Measurements from ENCODE around the gene RD3L. TPM values are rescaled to one million over a fixed set of nuclear protein-coding genes. Genes with fewer than 3 reads are reported as not detected.

RD3L gene
- polyA plus RNA-seq, 1 experiment: not detected

DNA sequence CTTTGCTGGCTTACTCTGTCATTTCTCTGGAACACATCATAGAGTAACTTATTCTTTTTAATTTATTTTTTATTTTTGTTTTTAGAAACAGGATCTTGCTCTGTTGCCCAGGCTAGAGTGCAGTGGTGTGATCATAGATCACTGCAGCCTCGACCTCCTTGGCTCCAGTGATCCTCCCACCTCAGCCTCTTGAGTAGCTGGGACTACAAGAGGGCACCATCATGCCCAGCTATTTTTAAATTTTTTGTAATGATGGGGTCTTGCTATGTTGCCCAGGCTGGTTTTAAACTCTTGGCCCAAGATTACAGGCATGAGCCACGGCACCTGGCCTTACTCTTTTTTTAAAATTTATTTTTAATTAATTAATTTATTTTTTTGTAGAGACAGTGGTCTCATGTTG is 32.2 kb upstream of the RD3L start:
- POLR2A ChIA-PET: no interaction called here
- no peak for DNase-seq (ENCODE audit: low read depth)
- CTCF ChIA-PET: no interaction called here
- Histone ChIP-seq H3K4me3 (ENCODE audit: low read depth, low read length) (no peak overlapping the region), H3K27me3 (ENCODE audit: control insufficient read depth, insufficient read depth, low read length) (no peaks in the 10 kb centered on the region), H3K36me3 (ENCODE audit: control insufficient read depth, insufficient read depth, low read length) (no peaks in the 10 kb centered on the region)
- TF ChIP-seq CTCF (IDR thresholded peaks at IDR 0.05; ENCODE audit: insufficient read depth, low read depth, low read length): no peak

DNA sequence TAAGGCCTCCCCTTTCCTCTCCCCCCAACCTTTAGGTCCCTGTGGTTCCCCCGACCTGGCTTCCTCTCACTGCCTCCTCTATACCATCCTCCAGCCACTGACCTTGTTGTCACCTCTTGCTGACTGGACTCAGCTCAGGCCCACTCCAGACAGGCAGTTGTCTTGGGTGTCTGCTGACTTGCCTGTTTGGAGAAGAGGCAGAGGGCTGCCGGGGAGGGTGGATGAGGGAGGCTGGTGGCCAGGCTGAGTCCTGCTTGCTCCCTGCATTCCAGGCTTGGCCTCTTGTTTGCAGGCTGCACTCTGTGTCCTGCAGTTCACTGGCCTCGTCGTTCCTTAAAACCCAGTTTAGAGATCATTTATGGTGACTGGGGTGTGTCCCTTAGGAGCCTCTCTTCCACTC is 31.0 kb upstream of the RD3L start:
- CTCF ChIA-PET: no interaction called here
- H3K27me3 ChIP-seq (ENCODE audit: control insufficient read depth, insufficient read depth, low read length): no peaks in the 10 kb centered on the region
- no peak for DNase-seq (ENCODE audit: low read depth)
- no peak overlapping the region for H3K4me3 ChIP-seq (ENCODE audit: low read depth, low read length)
- POLR2A ChIA-PET: interaction anchor here (0.6 kb wide), 1 partner anchor 1112 kb away, joined by 7 read pairs; no protein-coding TSS in a partner anchor
- no peak for TF ChIP-seq CTCF (IDR thresholded peaks at IDR 0.05; ENCODE audit: insufficient read depth, low read depth, low read length)
- no peaks in the 10 kb centered on the region for H3K36me3 ChIP-seq (ENCODE audit: control insufficient read depth, insufficient read depth, low read length)

- TF ChIP-seq CTCF (IDR thresholded peaks at IDR 0.05; ENCODE audit: insufficient read depth, low read depth, low read length): no peak
- ChIA-PET POLR2A (no interaction called here), CTCF (no interaction called here)
- Histone ChIP-seq H3K4me3 (ENCODE audit: low read depth, low read length) (no peak overlapping the region), H3K36me3 (ENCODE audit: control insufficient read depth, insufficient read depth, low read length) (no peaks in the 10 kb centered on the region), H3K27me3 (ENCODE audit: control insufficient read depth, insufficient read depth, low read length) (no peaks in the 10 kb centered on the region)
- DNase-seq (ENCODE audit: low read depth): no peak
These were observed 27.6 kb upstream of the RD3L start for GRCh38 chr14:103969961-103970360.

DNA sequence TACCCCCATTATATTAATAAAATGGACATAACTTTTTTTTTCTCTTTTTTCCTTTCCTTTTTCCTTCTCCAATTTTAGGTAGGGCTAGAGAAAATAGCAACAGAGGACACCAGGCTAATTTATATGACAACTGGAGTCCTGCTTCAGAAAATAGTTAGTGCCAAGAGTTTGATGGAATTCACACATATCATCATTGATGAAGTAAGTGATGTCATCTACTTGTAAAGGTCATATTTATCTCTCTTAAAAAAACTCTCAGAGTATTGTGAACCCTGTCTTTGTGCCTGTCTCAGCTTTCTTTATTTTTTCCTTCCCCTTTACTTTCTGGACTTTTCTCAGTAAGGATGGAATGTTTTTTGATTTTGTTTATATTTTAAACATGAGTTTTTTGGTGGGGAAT is 24.3 kb upstream of the RD3L start:
- Histone ChIP-seq H3K36me3 (ENCODE audit: control insufficient read depth, insufficient read depth, low read length) (no peaks in the 10 kb centered on the region), H3K4me3 (ENCODE audit: low read depth, low read length) (no peak overlapping the region), H3K27me3 (ENCODE audit: control insufficient read depth, insufficient read depth, low read length) (no peaks in the 10 kb centered on the region)
- DNase-seq (ENCODE audit: low read depth): no peak
- POLR2A ChIA-PET: no interaction called here
- CTCF ChIA-PET: no interaction called here
- no peak for TF ChIP-seq CTCF (IDR thresholded peaks at IDR 0.05; ENCODE audit: insufficient read depth, low read depth, low read length)

DNA sequence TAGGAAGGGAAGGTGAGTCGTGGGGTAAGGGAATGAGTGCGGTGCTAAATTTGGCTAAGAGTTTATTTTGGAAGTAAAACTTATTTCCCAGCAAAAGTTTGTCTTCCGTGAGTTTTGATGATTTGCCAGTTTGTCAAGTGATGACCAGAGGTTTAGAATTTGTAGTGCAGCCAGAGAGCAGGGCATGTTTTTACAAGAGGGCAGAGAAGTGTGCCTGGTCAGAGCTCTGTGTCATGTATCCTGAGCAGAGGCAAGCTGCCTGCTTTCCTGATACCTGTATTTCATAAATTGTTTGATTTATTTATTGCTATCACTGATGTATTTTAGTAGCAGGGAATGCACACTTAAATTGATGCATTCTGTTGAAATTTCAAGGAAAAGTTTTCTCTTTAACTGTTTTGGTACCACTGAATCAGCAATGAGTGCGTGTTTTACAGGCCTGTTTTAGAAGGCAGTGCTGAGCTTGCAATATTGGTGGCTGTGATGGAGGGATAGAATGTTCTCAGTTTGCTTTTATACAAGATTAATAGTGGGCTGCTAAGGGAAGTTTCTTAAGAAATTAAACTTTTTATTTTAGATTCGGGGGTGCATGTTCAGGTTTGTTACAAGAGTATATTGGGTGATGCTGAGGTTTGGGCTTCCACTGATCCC is 19.7 kb upstream of the RD3L start:
- ChIA-PET POLR2A (no interaction called here), CTCF (no interaction called here)
- TF ChIP-seq CTCF (IDR thresholded peaks at IDR 0.05; ENCODE audit: insufficient read depth, low read depth, low read length): no peak
- Histone ChIP-seq H3K27me3 (ENCODE audit: control insufficient read depth, insufficient read depth, low read length) (0 out of 2 replicates have a peak, but pooled peaks cover 1% of the 10 kb centered on the region), H3K4me3 (ENCODE audit: low read depth, low read length) (no peak overlapping the region), H3K36me3 (ENCODE audit: control insufficient read depth, insufficient read depth, low read length) (no peaks in the 10 kb centered on the region)
- no peak for DNase-seq (ENCODE audit: low read depth)

All from BJ (cell line).